Endometrial microvascular endothelial cells (primary cell): ENCODE results near the gene TTLL12. TPM values are rescaled to one million over a fixed set of nuclear protein-coding genes. Genes with fewer than 3 reads are reported as not detected.

Experiments
- total RNA-seq: library from RNA; depleted of rRNA; stranded (reverse); fragments of >200 nt; gene quantifications from one replicate; pipeline ENCODE4 v1.2.3, GENCODE V29; 2015; ENCODE audit errors: inconsistent ontology term

Gene TTLL12
- total RNA-seq, 1 donor from 2014 or later: 83.2 TPM

Other genes starting within 250 kb of the TTLL12 start
- 51.7 TPM for gene PACSIN2, start 172.0 kb downstream of the TTLL12 start, total RNA-seq
- gene TTLL1, start 97.7 kb downstream of the TTLL12 start, total RNA-seq: 11.2 TPM
- 0.56 TPM for gene BIK, start 76.4 kb downstream of the TTLL12 start, total RNA-seq
- 35.1 TPM for gene MCAT, start 43.7 kb downstream of the TTLL12 start, total RNA-seq
- 689 TPM for gene TSPO, start 35.6 kb downstream of the TTLL12 start, total RNA-seq
- gene SCUBE1, start 156.2 kb upstream of the TTLL12 start, total RNA-seq: 0.19 TPM
- gene MPPED1, start 224.9 kb upstream of the TTLL12 start, total RNA-seq: 0.19 TPM